HFF-Myc (cell line): Measurements from ENCODE around the gene CSNK2A2.

ENCODE experiments used
- DNase-seq: peaks from one replicate; pipeline ENCODE4 v3.0.0-alpha.2; 2011; ENCODE audit warnings: low read depth; ENCODE audit errors: extremely low read depth
- H3K4me3 ChIP-seq: replicated peaks from 2 replicates; pipeline ENCODE4 v1.5.1; 2011; ENCODE audit warnings: low read depth, mild to moderate bottlenecking, control low read depth, low read length
- CTCF ChIP-seq: IDR thresholded peaks from 2 replicates; pipeline ENCODE4 v1.5.1; 2012; ENCODE audit warnings: mild to moderate bottlenecking, low read depth, low read length, control low read depth; ENCODE audit errors: missing control alignments

Gene CSNK2A2

DNA sequence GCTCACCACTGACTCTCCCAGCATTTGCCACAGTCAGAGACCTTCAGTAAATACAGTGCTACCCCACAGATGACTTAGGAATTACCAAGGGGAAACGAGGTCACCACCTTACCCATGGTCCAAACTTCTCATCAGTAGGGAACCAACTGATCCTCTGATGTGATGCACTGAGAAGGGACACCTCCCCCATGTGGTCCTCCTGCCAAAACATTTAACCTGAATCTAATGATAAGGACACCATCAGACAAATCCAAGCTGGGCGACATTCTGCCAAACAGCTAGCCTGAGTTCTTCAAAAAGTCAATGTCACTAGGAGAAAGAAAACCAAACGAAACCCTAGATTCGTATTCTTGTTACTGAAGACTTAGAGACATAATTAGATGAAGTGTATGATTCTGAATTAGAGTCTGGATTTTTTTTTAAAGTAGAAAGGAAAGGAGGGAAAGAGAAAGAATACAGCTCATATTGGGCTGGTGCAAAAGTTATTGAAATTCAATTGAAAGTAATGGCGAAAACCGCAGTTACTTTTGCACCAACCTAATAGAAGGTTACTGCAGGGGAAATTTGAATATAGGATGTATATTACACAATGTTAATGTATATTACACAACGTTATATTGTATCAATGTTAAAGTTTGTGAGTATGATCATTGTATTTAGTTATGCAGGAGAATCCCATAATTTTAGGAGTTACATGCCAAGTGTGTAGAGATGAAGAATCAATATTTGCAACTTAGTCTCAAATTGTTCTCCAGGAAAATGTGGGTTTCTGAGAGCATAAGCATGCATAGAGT, 2.3 kb upstream of the CSNK2A2 start:
- DNase-seq, result no peak
- H3K4me3 ChIP-seq, result no peak overlapping the region
- TF ChIP-seq CTCF, result no peak

- TF ChIP-seq CTCF, result no peak
- H3K4me3 ChIP-seq, result no peak overlapping the region
- DNase-seq, result no peak
These were observed 1.0 kb upstream of the CSNK2A2 start for GRCh38 chr16:58198803-58199411.

DNA sequence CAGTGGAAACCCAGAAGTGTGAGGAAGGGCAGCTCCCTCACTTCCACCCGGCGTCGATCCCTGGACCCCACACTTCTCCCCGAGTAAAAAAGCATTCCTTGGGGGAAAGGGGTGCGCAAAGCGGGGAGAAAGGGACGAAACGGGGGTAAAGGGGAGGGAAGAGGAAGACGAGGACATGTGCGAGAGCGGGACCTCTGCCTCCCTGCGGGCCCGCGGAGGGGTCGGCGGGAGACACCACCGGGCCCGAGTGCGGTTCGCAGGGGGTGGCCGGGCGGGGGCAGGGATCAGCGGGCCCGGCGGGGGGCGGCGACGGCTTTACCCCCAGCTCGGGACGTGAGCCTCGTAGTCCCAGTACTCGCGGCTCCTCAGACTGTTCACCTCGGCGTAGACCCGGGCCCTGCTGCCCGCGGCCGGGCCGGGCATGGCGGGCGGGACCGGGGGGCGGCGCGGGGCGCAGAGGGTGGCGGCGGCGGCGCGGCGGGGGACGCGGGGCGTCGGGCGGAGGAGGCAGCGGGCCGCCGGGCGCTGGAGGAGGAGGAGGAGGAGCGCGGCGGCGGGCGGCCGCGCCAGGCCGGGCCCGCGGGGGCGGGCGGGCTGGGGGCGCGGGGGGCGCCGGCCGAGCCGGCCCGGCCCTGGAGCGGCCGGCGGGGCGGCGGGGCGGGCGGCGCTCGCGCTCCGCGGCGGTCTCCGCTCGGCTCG, 443 bp downstream of the CSNK2A2 start:
- H3K4me3 ChIP-seq, result peak overlapping the region; percentile 91
- no peak for DNase-seq
- no peak for TF ChIP-seq CTCF

DNA sequence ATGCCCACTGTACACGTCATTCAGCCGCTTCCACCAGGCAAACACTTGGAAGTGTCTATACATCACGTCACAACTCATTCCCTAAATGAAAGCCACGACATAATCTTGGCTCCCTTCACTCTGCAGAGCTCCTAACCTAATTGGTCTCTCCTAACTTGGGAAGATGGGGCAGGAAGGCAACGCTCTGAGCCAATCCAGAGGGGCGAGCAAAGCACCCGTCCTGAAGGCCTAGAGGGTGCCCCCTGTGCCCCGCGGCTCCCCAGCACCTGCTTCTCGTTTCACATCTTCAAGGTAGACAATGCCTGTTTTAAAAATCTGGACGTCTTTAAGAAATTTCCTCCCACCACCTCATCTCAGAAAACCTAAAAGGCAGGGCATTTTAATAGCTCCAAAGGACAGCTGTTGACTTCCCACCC, 1.0 kb downstream of the CSNK2A2 start:
- peak; percentile 3 for DNase-seq

GRCh38 chr16:58195771-58196170, 2.1 kb downstream of the CSNK2A2 start:
- no peak for DNase-seq
- H3K4me3 ChIP-seq, result no peak overlapping the region
- TF ChIP-seq CTCF, result no peak

More for the DNA sequence above, 1.0 kb downstream of the CSNK2A2 start:
- peak overlapping the region; percentile 91 for H3K4me3 ChIP-seq
- no peak for TF ChIP-seq CTCF

DNA sequence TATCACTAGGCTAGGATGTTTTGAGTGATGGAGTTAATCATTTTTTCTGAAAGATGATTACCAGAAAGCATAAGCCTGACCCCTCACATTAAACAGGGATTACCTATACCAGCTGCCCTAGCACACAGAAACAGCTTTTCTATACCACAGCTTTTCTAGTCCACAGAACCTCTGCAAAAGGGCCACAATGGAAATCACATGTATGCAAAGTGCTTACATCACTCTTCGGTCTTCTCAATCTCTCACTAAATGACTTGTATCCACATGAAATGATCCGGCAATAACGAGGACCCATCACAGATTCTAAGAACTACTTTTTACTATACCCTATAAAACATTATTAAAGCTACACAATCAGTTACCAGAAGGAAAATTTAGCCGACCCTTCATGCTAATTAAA, 2.6 kb downstream of the CSNK2A2 start:
- no peak overlapping the region for H3K4me3 ChIP-seq
- DNase-seq, result no peak
- no peak for TF ChIP-seq CTCF
